Measurements from ENCODE around the gene VDR.

- TF ChIP-seq CTCF (IDR thresholded peaks at IDR 0.05; ENCODE audit: low read depth, low read length) (no peak), EZH2phosphoT487 (IDR thresholded peaks at IDR 0.05; ENCODE audit: low read depth) (no peak)
These were observed 88.2 kb downstream of the VDR start for GRCh38 chr12:47816403-47817271.
